Measurements from ENCODE around the gene ZFYVE27. TPM values are rescaled to one million over a fixed set of nuclear protein-coding genes. Genes with fewer than 3 reads are reported as not detected.

Gene ZFYVE27
- total RNA-seq, 2 donors from 2014 or later = 45.9 to 47.9 TPM

DNA sequence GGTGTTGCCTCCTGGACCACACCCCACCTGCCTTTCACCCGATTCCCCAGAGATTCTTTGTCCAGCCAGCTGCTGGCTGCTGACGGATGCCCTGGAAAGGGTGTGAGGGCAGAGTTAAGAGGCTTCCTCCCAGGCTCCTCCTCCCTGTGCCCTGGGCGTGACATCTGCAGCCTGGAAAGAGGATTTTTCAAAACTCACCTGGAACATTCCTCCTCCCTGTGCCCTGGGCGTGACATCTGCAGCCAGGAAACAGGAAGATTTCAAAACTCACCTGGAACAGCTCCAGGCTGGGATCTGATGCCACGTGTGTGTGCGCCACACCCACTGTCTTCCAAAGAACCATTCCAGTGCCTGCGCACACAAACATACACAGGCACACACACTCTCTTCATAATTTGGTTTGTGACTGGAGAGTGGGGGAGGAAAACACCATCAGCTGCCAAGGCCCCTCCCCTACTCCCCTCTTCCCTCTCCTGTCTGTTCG, 18.2 kb upstream of the ZFYVE27 start:
- Histone ChIP-seq H3K36me3 (no peaks in the 10 kb centered on the region), H3K4me1 (peaks cover 23% of the 10 kb centered on the region), H3K9ac (ENCODE audit: low read depth in 2 of 2, low read length in 2 of 2) (peak overlapping the region in 1 of 2 donors; percentile 80), H3K4me3 (no peak overlapping the region), H3K27me3 (no peaks in the 10 kb centered on the region), H3K27ac (peak overlapping the region; percentile 74), H3K9me3 (no peaks in the 10 kb centered on the region)
- intact Hi-C loops (cut with DNase I) = no loop called here
- TF ChIP-seq, protein P1, sequence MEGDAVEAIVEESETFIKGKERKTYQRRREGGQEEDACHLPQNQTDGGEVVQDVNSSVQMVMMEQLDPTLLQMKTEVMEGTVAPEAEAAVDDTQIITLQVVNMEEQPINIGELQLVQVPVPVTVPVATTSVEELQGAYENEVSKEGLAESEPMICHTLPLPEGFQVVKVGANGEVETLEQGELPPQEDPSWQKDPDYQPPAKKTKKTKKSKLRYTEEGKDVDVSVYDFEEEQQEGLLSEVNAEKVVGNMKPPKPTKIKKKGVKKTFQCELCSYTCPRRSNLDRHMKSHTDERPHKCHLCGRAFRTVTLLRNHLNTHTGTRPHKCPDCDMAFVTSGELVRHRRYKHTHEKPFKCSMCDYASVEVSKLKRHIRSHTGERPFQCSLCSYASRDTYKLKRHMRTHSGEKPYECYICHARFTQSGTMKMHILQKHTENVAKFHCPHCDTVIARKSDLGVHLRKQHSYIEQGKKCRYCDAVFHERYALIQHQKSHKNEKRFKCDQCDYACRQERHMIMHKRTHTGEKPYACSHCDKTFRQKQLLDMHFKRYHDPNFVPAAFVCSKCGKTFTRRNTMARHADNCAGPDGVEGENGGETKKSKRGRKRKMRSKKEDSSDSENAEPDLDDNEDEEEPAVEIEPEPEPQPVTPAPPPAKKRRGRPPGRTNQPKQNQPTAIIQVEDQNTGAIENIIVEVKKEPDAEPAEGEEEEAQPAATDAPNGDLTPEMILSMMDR (IDR thresholded peaks at IDR 0.05) = no peak
- peak; percentile 95 for DNase-seq

DNA sequence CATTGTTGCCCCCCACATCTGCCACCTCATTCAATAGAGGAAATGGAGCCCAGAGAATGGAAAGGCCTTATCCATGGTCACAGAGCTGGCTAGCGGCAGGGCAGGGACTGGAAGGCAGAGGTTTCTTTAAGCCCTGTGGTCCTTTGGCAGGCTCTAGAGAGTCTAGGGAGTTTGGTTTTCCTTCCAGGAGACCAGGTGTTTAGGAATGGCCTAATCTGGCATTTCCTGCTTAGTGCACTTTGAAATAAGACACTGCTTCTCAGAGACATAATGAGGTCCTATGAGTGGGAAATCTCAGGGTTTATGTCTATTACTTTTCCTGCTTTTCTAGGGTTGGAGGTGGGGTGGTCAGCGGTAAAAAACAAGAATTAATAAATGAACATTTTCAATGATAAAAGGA, 17.3 kb upstream of the ZFYVE27 start:
- peaks cover 23% of the 10 kb centered on the region for H3K4me1 ChIP-seq

DNA sequence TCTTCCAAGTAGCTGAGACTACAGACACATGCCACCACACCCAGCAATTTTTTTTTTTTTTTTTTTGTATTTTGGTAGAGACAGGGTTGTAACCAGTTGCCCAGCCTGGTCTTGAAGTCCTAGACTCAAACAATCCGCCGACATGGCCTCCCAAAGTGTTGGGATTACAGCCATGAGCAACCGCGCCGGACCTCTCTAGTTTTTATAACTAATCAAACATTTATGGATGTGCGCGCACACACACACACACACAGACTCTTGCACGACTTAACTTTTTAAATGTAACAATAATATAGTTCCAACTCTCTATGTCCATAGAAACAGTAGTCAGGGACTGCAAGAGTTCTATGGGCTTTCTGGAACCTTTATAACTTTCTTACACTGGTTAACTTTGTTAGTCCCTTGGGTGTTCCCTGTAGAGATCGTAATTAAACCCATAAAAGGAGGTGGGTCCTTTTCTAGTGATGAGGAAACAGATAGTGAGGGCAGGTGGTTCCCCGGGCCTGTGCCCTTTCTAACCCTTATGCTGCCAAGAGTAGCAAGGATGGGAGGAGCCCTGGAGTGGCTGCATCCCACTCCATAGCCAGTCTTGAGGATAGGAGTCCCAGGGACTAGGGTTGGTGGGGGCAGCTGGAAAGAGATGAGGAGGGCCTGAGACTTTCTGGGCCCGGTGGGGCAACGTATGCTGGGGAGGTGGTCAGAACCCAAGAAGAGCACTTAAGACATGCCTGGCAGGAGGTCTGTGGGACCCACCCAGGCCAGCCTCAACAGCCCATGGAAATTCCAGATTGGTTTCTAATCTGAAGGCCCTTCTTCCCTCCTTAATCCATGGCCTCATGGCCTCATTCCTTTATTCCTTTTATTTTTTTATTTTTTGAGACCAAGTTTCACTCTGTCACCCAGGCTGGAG, 14.8 kb upstream of the ZFYVE27 start:
- Histone ChIP-seq H3K4me1 (peaks cover 20% of the 10 kb centered on the region), H3K9me3 (no peaks in the 10 kb centered on the region), H3K27me3 (no peaks in the 10 kb centered on the region), H3K27ac (peak overlapping the region; percentile 82), H3K4me3 (no peak overlapping the region), H3K36me3 (no peaks in the 10 kb centered on the region), H3K9ac (ENCODE audit: low read depth in 2 of 2, low read length in 2 of 2) (peak overlapping the region in 1 of 2 donors; percentile 40)
- TF ChIP-seq, protein P1 (IDR thresholded peaks at IDR 0.05) = no peak
- intact Hi-C loops (cut with DNase I) = no loop called here
- DNase-seq = peak; percentile 84

More for the DNA sequence above, 17.3 kb upstream of the ZFYVE27 start:
- Histone ChIP-seq H3K9me3 (no peaks in the 10 kb centered on the region), H3K4me3 (no peak overlapping the region), H3K27me3 (no peaks in the 10 kb centered on the region), H3K27ac (peak overlapping the region; percentile 74), H3K9ac (ENCODE audit: low read depth in 2 of 2, low read length in 2 of 2) (peak overlapping the region in 1 of 2 donors; percentile 73), H3K36me3 (no peaks in the 10 kb centered on the region)
- intact Hi-C loops (cut with DNase I) = no loop called here
- DNase-seq = no peak
- TF ChIP-seq, protein P1 (IDR thresholded peaks at IDR 0.05) = no peak

DNA sequence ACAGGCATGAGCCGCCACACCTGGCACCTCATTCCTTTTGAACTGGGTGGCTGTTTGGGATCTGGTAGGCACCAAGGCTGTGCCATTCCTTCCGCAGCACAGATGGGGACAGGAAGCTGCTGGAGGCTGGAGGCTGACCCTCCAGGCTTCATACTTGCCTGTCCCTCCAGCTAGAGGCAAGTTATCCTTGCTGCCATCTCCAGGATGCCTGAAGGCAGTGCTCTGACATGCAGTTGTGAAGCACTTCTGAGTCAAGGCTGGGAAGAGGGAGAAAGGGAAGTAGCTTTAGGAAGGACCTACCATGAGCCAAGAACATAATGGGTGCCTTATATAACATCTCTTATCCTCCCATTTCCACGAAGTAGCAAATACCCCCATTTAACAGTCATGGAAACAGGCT, 13.9 kb upstream of the ZFYVE27 start:
- DNase-seq = no peak
- H3K4me1 ChIP-seq = peaks cover 15% of the 10 kb centered on the region
- H3K27ac ChIP-seq = no peak overlapping the region
- H3K4me3 ChIP-seq = no peak overlapping the region
- intact Hi-C loops (cut with DNase I) = no loop called here
- TF ChIP-seq, protein P1 (IDR thresholded peaks at IDR 0.05) = no peak
- H3K36me3 ChIP-seq = no peaks in the 10 kb centered on the region
- H3K27me3 ChIP-seq = no peaks in the 10 kb centered on the region
- H3K9ac ChIP-seq (ENCODE audit: low read depth in 2 of 2, low read length in 2 of 2) = no peak overlapping the region
- no peaks in the 10 kb centered on the region for H3K9me3 ChIP-seq

DNA sequence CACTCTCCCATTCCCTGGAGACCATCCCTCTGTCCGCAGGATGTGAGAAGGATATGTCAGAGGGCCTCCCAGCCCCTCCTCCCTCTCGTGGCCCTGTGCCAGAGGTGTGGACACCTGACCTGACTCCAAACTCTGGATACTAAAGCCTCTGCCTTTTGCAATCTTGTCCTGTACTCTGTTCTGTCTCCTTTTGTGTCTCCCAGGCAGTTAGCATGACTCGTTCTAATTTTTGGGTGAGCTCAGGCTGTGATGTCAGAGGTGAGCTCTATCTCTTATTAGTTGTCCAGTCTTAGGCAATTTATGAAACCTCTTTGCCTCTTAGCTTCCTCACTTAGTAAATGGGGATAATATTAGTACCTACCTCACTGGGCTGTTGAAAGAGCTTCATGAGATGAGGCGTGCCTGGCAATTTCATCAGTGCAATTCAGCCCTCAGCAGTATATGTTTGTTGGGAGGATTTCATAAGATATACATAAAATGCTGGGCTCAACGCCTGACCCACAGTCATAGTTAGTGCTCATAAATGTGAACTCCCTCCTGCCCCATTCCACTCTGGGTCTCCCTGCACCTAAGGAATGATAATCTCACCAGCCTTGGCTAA, 12.5 kb upstream of the ZFYVE27 start:
- peak; percentile 48 for DNase-seq
- peaks cover 7% of the 10 kb centered on the region for H3K4me1 ChIP-seq
- H3K9me3 ChIP-seq = no peaks in the 10 kb centered on the region
- H3K4me3 ChIP-seq = no peak overlapping the region
- peak overlapping the region in 1 of 2 donors; percentile 68 for H3K9ac ChIP-seq (ENCODE audit: low read depth in 2 of 2, low read length in 2 of 2)
- no peaks in the 10 kb centered on the region for H3K27me3 ChIP-seq
- intact Hi-C loops (cut with DNase I) = no loop called here
- H3K27ac ChIP-seq = peak overlapping the region; percentile 45
- H3K36me3 ChIP-seq = no peaks in the 10 kb centered on the region
- TF ChIP-seq, protein P1 (IDR thresholded peaks at IDR 0.05) = no peak

All from colonic mucosa (tissue), 4 donors.